ENCODE measurements around the gene FGD2.

FGD2 gene

DNA sequence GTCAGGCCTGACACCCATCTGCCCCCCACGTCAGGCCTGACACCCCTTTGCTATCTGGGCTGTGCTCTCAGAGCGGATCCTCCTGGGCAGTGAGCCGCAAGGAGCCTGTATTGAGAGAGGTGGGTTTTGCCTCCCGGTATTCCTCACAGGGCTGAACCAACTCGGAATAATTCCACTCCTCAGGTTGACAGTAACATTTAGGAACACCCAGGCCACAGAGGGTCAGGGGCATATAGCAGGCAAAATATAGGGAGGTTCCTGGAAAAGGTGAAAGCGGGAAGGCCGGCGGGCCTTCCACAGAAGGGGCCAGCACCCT lies 6.8 kb upstream of the FGD2 start:
- no peak for DNase-seq

DNA sequence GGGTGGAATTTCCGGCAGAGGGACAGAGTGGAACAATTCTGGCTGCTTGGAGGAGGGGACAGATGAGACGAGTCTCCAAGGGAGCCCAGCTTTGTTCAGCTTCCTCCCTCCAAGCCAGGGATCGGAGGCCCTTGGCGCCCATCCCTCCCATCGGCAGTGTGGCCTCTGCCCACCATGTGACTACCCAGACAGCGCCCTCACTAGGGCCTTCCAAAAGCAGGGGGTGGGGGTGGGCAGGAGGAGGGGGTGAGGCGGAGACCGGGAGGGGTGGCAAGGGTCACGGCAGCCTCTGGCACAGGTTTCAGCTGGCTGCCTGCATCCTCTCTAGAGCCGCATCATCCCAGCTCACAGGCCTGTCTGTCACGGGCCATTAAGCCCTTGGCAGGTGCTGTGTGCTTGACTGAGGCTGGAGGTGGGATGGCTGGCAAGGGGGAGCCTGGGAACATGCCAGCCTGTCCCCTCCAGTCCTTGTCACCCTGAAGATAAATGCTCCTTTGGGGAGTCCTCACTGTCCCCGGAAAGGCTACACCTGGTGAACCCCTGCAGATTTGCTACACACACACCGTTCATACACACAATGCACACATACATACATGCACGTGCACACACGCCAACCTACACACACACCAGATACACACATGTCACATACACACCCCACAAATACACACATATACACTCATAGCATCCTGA lies 6.2 kb upstream of the FGD2 start:
- no peak for DNase-seq

DNA sequence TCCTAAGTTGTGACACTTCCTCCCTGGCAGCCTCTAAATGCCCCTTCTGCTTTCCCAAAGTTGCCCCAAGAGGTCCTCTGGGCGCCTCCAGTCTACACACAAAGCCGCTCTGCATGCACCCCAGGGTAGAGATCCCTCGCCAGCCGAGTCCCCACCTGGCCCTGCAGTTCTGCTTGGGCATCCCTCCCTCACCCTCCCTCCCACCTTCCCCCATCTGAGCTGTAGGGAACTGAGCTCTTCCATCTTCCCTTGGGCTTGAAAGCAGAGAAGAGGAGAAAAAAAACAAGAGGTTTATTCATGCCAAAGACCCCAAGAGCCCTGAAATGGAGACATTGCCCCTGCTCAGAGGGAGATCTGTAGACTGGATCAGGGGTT lies 5.7 kb upstream of the FGD2 start:
- DNase-seq, result no peak

GRCh38 chr6:37004044-37004980 lies 1.1 kb upstream of the FGD2 start:
- DNase-seq, result no peak

GRCh38 chr6:37005827-37006567 lies 542 bp downstream of the FGD2 start:
- DNase-seq, result no peak

- peak; percentile 44 for DNase-seq
Measured at GRCh38 chr6:37006793-37007339, 1.4 kb downstream of the FGD2 start.

- no peak for DNase-seq
Measured at GRCh38 chr6:37007340-37008043, 2.0 kb downstream of the FGD2 start.

DNA sequence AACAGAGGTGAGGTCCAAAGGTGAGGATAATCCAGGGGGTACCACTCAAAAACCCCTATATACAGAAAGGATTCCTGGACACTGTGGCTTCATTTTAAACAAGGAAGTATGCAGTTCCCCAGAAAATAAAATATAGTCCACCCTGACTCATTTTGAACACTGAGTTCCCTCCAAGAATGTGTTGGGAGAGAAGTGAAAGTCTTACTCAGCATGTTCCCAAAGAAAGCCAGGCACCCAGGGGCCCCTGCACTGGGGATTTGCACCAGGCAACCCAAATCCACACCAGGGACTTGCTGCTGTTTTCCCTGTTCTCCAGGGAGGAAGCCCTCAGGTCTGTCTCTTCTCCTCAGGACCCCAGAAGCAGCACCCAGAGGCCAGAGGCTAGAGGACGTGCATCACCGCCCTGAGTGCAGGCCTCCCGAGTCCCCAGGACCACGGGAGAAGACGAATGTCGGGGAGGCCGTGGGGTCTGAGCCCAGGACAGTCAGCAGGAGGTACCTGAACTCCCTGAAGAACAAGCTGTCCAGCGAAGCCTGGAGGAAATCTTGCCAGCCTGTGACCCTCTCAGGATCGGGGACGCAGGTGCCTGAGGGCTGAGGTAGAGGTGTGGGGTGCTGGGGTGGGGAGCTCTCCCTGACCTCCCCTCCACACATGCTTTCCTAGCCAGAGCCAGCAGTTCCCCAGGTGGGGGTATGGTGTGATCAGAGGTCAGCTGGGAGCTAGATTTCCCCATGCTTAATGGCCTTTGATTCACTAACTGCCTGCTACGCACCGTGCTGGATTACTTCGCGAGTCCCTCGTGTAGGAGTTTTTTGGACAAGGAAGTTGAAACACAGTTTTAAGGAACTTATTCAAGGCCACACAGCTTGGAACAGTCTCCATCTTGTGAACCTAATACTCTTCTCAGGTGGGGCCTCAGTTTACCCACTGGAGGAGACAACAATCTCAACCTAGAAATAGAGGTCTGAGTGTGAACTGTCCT lies 3.3 kb downstream of the FGD2 start:
- DNase-seq, result no peak

DNA sequence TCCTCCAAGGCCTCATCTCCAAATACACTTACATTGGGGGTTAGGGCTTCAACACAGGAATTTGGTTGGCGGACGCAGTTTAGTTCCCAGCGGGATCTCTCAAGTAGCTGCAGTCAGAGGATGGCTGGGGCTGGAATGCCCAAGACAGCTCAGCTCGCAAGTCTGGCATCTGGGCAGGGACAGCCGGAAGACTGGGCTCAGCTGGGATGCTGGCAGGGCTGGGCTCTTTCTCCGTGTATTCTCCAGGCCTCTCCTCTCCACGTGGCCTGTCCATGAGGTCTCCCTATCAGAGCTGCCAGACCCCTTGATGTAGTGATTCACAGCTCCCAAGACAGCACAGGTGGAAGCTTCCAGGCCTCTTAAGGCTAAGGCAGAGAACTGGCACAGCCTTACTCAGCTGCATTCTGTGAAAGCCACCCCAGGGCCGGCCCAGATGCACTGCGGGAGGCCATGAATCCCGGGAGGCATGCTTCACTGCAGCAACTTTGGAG lies 5.0 kb downstream of the FGD2 start:
- DNase-seq, result no peak

- peak; percentile 22 for DNase-seq
Measured at GRCh38 chr6:37011656-37012378, 6.4 kb downstream of the FGD2 start.

- no peak for DNase-seq
Measured at GRCh38 chr6:37013516-37014491, 8.3 kb downstream of the FGD2 start.

DNA sequence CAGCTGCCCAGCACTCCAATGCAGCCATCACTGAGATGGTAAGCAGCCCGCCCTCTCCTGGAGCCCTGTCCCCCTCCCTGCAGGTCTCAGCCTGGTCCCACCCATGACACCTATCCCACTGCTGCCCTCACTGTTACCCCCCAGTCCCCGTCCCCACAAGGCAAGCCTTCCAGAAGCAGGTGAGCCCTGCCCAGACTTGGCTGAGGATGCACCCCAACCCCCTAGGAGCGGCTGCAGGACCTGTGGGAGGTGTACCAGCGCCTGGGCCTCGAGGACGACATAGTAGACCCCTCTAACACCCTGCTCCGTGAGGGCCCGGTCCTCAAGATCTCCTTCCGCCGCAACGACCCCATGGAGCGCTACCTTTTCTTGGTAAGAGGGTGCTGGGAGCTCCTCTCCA lies 9.2 kb downstream of the FGD2 start:
- DNase-seq, result no peak

DNA sequence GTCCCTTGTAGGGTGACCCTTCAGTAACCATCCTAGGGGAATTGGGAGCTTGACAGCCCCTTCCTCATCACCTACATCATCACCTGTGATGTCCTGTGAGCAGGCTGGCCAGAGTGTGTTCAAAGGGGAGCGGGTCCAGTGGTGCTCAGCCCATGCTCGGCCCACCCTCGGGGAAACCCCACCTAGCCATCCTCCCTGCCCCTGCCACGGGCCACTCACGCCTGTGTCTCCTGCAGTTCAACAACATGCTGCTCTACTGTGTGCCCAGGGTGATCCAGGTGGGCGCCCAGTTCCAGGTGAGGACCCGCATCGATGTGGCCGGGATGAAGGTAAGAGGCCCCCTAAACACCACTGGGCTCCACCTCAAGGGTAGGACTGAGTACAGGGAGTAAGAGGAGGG lies 10.1 kb downstream of the FGD2 start:
- DNase-seq, result no peak

DNA sequence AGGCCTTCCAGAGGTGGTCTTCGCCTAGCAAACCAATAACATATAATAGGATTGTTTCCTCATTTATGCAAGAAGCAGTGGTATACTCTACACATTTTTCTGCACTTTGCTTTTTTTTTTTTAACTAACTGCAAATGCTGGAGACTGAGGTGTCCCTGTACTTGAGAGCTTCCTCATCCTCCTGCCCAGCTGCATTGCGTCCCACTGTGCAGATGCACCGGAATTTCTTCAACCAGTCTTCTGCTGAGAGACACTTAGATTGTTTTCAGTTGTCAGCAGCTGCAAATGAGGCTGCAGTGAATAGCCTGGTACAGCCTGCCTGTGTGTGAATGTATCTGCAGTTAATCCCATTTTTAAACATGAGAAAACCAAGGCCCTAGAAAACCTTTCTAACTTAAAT lies 11.5 kb downstream of the FGD2 start:
- no peak for DNase-seq

- no peak for DNase-seq
Measured at GRCh38 chr6:37017606-37018197, 12.2 kb downstream of the FGD2 start.

DNA sequence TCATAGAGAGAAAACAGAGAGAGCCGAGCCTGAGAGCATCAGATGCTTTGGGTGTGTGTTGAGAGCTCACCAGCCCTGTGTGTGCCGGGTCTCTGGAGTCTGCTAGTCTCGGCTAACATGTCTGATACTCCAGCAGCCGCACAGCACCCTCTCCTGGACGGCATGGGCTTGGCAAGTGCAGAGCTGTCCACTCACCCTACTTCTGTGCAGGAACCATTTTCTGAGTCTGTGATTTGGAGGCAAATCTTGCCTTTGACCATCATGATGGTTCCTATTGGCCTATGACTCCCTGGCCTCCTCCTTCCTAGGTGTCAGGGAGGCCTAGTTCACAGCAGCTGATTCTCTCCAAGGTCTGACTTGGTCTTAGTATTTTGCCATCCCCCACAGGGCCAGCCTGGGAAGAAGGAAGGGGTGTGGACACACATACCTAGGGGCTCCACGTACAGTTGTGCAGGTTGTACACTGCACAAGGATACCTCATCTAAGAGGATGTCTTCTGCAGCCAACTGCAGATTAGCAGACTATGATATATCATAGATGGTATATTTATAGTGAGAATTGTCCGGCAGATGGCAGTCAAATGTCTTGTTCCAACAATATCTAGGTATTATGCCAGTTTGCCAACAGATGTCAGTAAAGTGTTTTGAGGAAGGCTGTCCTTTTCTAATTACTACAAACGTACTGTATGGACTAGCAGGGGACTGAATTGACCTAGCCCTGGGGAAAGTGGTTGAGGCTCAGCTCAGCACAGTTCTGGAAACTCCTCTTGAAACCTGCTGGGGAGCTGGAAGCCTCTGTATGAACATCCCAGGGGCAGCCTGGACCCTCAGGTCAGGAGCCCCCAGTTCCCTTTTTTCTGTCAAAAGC lies 13.0 kb downstream of the FGD2 start:
- peak; percentile 86 for DNase-seq

- no peak for DNase-seq
Measured at GRCh38 chr6:37019065-37019450, 13.6 kb downstream of the FGD2 start.

GRCh38 chr6:37020381-37020780 lies 14.9 kb downstream of the FGD2 start:
- DNase-seq, result no peak
